HFFc6 (cell line): ENCODE results near the gene DMXL1. TPM values are rescaled to one million over a fixed set of nuclear protein-coding genes. Genes with fewer than 3 reads are reported as not detected.

Experiments used
- DNase-seq: peaks from one replicate; pipeline ENCODE4 v3.0.0-alpha.2; 2018
- H3K27ac Mint-ChIP-seq: 2 replicates; pipeline ENCODE4 v1.8.0; 2020; ENCODE audit warnings: mild to moderate bottlenecking, mixed read lengths
- H3K27me3 Mint-ChIP-seq: 2 replicates; pipeline ENCODE4 v1.8.0; 2021; ENCODE audit warnings: mild to moderate bottlenecking, moderate library complexity, mixed read lengths; ENCODE audit not compliant: insufficient read depth
- H3K36me3 Mint-ChIP-seq: 2 replicates; pipeline ENCODE4 v1.8.0; 2021; ENCODE audit warnings: low read depth, mixed read lengths
- H3K4me1 Mint-ChIP-seq: 2 replicates; pipeline ENCODE4 v1.8.0; 2020; ENCODE audit warnings: low read depth, mixed read lengths
- H3K4me3 Mint-ChIP-seq: 2 replicates; pipeline ENCODE4 v1.8.0; 2020; ENCODE audit warnings: mild to moderate bottlenecking, moderate library complexity, mixed read lengths
- H3K9me3 Mint-ChIP-seq: 2 replicates; pipeline ENCODE4 v1.8.0; 2020; ENCODE audit warnings: mild to moderate bottlenecking, mixed read lengths
- total RNA-seq, 6 experiments: library from RNA; stranded (reverse); fragmentation: NEBNext Ultra II Directional; extraction: Animal tissue kit (Norgen Biotek cat#: 25700); gene quantifications; 2 replicates in 1 of 6; 3 replicates in 5 of 6; pipeline ENCODE4 v1.2.3, GENCODE V29; 2021
- TF ChIP-seq, protein P1 (sequence below): fragments of 200-600 bp; sonication (generic); IDR thresholded peaks from 2 replicates; pipeline ENCODE4 v1.5.0; 2021; ENCODE audit warnings: antibody characterized with exemption, mild to moderate bottlenecking

The DMXL1 gene
- total RNA-seq, 6 experiments from 2014 or later: 19.8 to 23.1 (median 21.5) TPM

DNA sequence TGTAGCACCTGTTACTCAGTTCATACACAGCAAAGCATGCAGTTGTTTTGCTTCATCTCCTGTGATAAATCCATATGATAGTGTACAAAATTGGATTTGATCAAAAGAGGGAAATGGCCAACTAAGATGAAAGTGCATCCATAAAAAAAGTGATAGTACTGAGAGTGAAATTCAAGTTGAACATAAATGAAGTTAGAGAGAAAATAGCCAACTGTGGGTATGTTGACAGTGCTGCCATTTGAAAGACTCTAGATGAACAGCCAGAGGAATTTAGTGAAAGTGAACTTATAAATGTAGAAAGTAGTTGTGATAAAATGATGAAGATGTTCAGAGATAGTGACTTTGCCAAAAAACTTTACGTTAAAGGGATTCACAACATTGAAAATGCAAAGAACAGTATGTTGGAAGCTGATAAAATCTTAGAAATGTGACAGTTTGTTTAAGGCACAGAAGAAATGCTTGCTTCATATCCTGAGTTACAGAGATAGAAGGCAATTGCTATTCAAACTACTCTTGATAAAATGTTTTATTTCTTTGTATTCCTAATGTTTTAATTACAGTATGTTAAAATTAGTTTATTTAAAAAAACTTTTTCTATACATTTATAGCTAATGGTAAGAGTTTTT, 119.7 kb downstream of the DMXL1 start:
- Mint-ChIP-seq H3K27ac (no peak overlapping the region), H3K27me3 (peaks cover 1% of the 10 kb centered on the region; the same call in 1 of the 2 replicates), H3K4me1 (peaks cover 6% of the 10 kb centered on the region; the same call in 1 of the 2 replicates), H3K36me3 (0 out of 2 replicates have a peak, but pooled peaks cover 5% of the 10 kb centered on the region), H3K4me3 (no peak overlapping the region), H3K9me3 (no peaks in the 10 kb centered on the region)
- TF ChIP-seq, protein P1, sequence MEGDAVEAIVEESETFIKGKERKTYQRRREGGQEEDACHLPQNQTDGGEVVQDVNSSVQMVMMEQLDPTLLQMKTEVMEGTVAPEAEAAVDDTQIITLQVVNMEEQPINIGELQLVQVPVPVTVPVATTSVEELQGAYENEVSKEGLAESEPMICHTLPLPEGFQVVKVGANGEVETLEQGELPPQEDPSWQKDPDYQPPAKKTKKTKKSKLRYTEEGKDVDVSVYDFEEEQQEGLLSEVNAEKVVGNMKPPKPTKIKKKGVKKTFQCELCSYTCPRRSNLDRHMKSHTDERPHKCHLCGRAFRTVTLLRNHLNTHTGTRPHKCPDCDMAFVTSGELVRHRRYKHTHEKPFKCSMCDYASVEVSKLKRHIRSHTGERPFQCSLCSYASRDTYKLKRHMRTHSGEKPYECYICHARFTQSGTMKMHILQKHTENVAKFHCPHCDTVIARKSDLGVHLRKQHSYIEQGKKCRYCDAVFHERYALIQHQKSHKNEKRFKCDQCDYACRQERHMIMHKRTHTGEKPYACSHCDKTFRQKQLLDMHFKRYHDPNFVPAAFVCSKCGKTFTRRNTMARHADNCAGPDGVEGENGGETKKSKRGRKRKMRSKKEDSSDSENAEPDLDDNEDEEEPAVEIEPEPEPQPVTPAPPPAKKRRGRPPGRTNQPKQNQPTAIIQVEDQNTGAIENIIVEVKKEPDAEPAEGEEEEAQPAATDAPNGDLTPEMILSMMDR: no peak
- no peak for DNase-seq

DNA sequence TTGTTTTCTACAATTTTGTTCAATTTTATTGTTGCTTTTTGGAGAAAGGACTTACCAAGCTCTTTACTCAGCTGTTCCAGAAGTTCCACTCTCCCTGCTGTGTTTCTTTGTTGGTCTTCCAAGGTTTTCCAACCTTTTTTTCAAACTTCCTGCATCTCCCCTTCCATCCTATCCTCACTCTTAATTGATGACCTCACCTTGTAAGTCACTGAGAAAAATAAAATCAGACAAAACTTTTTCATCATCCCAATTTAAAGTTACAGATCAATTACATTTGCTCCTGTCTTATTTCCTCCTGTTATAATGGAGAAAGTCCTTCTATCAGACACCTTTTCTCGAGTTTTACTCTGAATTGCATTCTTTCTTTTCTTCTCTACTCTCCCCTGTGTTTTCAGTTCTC, 121.1 kb downstream of the DMXL1 start:
- Mint-ChIP-seq H3K4me3 (no peak overlapping the region), H3K4me1 (peaks cover 6% of the 10 kb centered on the region; the same call in 1 of the 2 replicates), H3K27me3 (peaks cover 1% of the 10 kb centered on the region; the same call in 1 of the 2 replicates), H3K27ac (no peak overlapping the region), H3K9me3 (no peaks in the 10 kb centered on the region), H3K36me3 (0 out of 2 replicates have a peak, but pooled peaks cover 5% of the 10 kb centered on the region)
- DNase-seq: no peak
- TF ChIP-seq, protein P1: no peak

DNA sequence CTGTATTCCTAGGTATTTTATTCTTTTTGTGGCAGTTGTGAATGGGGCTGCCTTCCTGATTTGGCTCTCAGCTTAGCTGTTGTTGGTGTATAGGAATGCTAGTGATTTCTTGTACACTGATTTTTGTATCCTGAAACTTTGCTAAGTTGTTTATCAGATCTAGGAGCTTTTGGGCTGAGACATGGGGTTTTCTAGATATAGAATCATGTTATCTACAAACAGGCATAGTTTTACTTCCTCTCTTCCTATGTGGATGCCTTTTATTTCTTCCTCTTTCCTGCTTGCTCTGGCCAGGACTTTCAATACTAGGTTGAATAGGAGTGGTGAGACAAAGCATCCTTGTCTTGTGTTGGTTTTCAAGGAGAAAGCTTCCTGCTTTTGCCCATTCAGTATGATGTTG, 129.9 kb downstream of the DMXL1 start:
- Mint-ChIP-seq H3K27me3 (no peaks in the 10 kb centered on the region; the same call in 1 of the 2 replicates), H3K36me3 (peaks cover 36% of the 10 kb centered on the region), H3K9me3 (no peaks in the 10 kb centered on the region), H3K4me3 (no peak overlapping the region), H3K27ac (no peak overlapping the region; the same call in 1 of the 2 replicates), H3K4me1 (peaks cover 10% of the 10 kb centered on the region; the same call in 1 of the 2 replicates)
- TF ChIP-seq, protein P1: no peak
- no peak for DNase-seq

DNA sequence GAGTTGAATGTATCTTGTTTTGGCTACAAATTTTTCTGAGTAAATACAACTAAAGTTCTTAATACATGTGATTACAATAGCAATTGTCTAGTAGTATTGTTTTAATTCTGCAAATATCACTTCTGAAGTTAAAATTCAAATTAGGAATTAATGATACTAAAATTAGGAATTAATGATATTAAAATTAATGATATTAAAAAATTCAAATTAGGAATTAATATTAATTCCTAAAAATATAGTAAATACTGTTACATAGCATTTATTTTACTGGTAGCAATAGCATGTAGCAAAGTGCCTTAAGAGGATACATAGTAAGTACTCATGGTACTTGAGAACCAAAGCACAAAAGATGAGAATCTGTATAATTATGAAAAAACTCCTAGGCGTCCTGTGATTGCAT, 136.2 kb downstream of the DMXL1 start:
- H3K27me3 Mint-ChIP-seq: no peaks in the 10 kb centered on the region
- no peak overlapping the region for H3K27ac Mint-ChIP-seq
- H3K36me3 Mint-ChIP-seq: peaks cover 1% of the 10 kb centered on the region
- no peak overlapping the region for H3K4me3 Mint-ChIP-seq
- H3K9me3 Mint-ChIP-seq: no peaks in the 10 kb centered on the region
- TF ChIP-seq, protein P1: no peak
- DNase-seq: no peak
- no peaks in the 10 kb centered on the region for H3K4me1 Mint-ChIP-seq

DNA sequence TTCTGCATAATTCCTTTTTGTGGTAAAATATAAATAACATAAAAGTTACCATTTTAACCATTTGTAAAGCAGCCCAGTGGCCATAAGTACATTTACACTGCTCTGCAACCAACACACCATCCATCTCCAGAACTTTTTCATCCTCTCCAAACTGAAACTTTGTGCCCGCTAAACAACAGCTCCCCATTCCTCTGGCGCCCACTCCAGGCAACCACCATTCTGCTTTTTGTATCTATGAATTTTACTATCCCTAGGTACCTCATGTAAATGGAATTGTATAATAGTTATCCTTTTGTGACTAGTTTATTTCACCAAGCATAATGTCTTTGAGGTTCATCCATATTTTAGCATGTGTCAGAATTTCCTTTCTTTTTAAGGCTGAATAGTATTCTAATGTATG, 141.1 kb downstream of the DMXL1 start:
- no peak overlapping the region for H3K27ac Mint-ChIP-seq
- H3K36me3 Mint-ChIP-seq: no peaks in the 10 kb centered on the region

More for the DNA sequence above, 141.1 kb downstream of the DMXL1 start:
- Mint-ChIP-seq H3K4me1 (no peaks in the 10 kb centered on the region), H3K27me3 (no peaks in the 10 kb centered on the region), H3K9me3 (no peaks in the 10 kb centered on the region), H3K4me3 (no peak overlapping the region)
- TF ChIP-seq, protein P1: no peak
- no peak for DNase-seq
